GM15510 (cell line): ENCODE results near the gene LPO.

Experiments
- POLR2A ChIP-seq: IDR thresholded peaks from 3 replicates; pipeline ENCODE4 v1.6.1; 2011; ENCODE audit warnings: borderline replicate concordance; ENCODE audit not compliant: insufficient read length; ENCODE audit errors: extremely low read depth

The LPO gene

DNA sequence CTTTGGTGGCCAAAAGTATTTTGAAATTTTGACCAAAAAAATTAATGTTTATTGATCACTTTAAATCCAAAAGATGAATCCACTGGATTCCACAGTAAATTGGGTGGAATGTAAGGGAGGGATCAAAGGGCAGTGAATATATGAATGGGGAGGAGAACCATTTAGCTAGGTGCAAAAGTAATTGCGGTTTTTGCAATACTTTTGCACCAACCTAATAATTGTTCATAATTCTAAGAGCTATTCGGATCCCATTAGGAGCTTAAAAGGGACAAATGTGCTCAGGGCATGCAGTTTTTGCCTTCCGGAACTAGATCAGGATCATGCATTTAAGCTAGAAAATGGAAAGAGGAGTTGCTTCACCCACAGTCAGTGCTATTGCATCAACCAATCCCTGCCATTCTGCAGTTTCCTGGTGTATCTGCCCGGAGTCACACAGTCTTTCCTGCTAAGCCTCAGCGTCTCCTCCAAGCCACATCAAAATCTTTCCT, at the start of gene LPO:
Gene LPO, plus strand, starts transcription at position 438 of the 488 bp plus-strand sequence. CDS start 4,396 bp downstream, outside the sequence.
- TF ChIP-seq POLR2A = no peak

DNA sequence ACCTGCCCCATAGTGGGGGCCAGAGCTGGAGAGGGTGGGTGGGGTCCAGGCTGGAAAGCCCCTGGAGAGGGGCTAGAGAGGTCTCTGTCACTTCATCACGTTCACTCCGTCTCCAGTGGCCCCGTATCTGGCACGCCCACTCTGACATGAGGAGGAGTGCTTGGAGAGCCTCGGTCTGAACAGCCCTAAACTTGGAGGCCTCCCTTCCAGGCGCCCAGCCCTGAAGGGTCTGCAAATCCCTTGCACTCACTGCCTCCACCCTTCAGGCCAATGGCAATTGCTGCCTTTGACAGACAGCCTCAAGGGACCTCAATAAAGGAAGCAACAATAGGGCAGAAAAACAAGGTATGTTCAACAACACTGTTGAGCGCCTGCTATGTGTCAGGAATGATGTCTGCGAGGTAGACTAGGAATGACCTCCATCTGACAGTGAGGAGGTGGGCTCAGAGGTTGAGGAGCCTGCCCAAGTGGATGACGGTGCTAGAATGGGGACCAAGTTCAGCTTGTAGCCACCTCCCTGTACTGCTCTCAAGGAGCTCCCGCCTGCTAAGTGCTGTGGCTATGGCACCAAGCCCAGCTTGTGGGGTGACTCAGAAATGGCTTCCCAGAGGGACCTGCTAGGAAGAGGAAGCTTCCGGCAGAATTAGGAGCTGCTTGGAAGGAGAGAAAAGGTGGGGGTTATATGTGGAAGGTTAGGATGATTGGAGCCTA, 48.8 kb upstream of the LPO start:
- TF ChIP-seq POLR2A = no peak

GRCh38 chr17:58191241-58191896, 47.0 kb upstream of the LPO start:
- no peak for TF ChIP-seq POLR2A

- TF ChIP-seq POLR2A = no peak
Observed at GRCh38 chr17:58192612-58193011, 45.8 kb upstream of the LPO start, which contains the start of gene EPX. Gene EPX, plus strand, starts transcription at chr17:58192726. Its CDS starts 121 bp downstream, at chr17:58192847.

GRCh38 chr17:58193641-58194255, 44.6 kb upstream of the LPO start:
- no peak for TF ChIP-seq POLR2A

GRCh38 chr17:58195518-58196123, 42.8 kb upstream of the LPO start:
- no peak for TF ChIP-seq POLR2A

DNA sequence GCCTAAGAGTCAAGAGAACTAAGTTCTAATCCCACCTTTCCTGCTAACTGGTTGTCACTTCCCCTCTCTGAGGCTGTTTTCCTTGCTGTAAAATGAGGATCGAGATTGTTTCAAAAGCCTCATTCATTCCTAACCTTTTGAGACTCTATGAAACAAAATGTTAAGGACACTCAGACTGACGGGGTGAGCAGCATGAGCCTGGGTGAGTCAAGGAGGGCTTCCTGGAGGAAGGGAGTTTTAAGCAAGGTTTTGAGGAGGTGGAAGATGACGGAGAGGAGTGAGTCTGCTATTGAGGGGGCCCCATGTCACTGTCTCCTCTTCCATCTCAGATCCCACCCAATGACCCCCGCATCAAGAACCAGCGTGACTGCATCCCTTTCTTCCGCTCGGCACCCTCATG, 41.8 kb upstream of the LPO start:
- TF ChIP-seq POLR2A = no peak

- no peak for TF ChIP-seq POLR2A
Observed at GRCh38 chr17:58200024-58200633, 38.3 kb upstream of the LPO start.

GRCh38 chr17:58202859-58203258, 35.5 kb upstream of the LPO start:
- TF ChIP-seq POLR2A = no peak

DNA sequence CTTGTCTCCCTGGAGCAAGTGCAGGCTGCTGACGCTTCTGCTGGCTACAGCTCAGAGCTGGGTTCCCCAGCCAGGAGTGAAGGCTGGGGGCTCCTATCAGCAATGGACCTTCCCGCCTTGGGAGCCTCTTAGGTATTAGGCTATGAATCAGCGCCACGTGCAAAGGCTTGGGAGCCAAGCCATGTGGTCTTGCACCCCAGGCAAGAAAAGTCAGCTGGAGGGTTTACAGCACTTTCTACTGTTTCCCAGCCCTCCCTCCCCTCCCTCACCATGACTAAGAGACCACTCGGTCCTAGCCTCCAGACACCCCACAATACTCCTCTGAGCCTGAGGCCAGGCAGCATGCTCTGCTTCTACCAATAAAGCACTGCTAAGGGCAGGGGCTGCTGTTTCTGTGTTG, 33.6 kb upstream of the LPO start:
- TF ChIP-seq POLR2A = no peak

DNA sequence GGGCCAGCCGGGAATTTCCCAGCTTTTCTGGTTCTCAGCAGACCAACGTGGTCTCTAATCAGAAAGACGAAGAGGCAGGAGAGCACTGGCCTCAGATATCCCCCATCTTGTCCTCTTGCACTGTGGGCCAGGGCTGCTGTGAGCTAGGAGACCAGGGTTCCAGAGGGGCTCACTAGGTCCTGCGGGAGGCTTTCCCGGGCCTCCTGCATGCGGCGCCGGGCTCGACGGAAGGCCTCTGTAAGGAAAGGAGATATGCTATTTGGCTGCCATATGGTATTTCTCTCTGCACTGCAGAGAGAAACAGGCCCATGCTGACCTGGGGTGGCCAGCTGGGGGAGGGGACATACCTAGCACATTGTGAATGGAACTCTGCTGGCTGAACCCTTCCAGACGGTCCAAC, 32.4 kb upstream of the LPO start:
- no peak for TF ChIP-seq POLR2A

GRCh38 chr17:58207451-58207850, 30.9 kb upstream of the LPO start:
- TF ChIP-seq POLR2A = no peak

GRCh38 chr17:58208344-58208743, 30.0 kb upstream of the LPO start:
- TF ChIP-seq POLR2A = no peak

- no peak for TF ChIP-seq POLR2A
Observed at GRCh38 chr17:58210922-58211321, 27.5 kb upstream of the LPO start.

DNA sequence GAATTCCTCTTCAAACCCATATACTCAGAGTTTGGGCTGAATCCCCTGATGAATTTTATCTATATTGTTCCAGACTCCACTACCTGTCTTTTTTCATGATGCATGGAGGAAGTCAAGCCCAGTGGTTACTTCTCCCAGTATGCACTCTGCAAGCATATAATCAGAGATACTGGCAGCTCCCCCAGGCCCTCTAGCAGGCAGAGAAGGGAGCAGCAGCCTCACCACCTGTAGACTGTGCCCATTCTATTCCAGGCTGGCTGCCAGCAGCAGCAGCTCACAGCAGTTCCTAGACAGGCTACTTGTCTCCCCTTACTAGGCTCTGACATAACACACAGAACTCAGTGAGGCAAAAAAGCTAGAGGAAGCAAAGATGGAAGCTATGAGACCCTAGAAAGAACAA, 22.7 kb upstream of the LPO start:
- TF ChIP-seq POLR2A = no peak
